ENCODE data around the gene OR5T3.
"Not testable (repeated sequence)": the region's sequence is repeated elsewhere in the genome, so short reads cannot be mapped to it uniquely, and the experiment has no call there.

OR5T3 gene

DNA sequence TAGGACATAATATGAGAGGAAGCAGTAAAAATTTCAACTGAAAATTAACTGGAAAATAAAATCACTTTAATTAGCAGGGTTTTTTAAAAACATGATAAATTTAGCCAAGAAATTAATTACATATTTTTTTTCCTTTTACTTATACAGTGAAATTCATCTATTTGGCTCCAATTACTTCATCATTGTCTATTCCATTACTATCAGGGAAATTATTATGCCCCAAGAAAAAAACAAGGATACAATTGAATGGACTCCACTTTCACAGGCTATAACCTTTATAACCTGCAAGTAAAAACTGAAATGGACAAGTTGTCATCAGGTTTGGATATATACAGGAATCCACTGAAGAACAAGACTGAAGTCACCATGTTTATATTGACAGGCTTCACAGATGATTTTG, at the start of gene OR5T3:
Gene OR5T3, plus strand, starts transcription at position 301 of the 400 bp plus-strand sequence. Its CDS starts 0 bp downstream, at position 301.
- no peak for DNase-seq

DNA sequence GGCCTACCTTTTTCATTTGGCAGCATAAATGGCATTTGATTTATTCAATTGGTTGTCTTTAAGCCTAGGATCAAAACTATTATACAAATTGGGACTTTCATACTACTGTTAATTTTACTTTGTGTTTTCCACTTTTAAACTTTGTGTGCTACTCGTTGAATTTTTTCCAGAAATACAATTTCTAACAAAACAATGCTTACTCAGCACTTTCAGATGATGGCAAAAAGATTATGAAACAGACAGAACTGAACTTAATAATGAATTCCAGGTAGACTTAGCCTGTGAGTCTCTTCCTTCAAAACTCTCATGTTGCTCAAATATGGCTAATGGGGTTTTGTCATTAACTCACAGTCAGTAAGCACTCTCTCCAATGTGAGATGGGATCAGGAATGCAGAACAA, 44.3 kb upstream of the OR5T3 start:
- no peak for DNase-seq

DNA sequence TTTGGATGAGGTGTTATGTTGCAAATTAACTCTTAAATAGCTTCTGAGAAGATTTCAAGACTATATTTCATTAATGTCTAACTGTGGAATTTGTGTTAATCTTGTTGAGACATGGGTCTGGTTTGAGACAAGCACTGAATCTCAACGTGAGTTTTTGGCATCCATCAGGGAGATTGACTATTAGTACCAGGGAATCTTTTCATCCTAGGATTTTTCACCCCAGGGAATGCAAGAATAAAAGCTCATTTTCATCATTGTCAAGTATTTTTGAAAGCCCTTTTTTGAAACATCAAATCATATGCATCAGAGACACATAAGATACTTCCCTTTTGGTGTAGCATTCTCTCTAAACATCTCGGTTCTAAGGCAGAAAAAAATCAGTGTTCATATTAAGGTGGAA, 37.5 kb upstream of the OR5T3 start:
- DNase-seq = no peak

DNA sequence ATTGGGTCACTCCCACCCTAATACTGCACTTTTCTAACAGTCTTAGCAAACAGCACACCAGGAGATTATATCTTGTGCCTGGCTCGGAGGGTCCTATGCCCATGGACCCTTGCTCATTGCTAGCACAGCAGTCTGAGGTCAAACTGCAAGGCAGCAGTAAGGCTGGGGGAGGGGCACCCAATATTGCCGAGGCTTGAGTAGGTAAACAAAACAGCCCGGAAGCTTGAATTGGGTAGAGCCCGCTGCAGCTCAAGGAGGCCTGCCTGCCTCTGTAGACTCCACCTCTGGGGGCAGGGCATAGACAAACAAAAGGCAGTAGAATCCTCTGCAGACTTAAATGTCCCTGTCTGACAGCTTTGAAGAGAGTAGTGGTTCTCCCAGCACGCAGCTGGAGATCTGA, 32.3 kb upstream of the OR5T3 start:
- DNase-seq = not testable (repeated sequence)

DNA sequence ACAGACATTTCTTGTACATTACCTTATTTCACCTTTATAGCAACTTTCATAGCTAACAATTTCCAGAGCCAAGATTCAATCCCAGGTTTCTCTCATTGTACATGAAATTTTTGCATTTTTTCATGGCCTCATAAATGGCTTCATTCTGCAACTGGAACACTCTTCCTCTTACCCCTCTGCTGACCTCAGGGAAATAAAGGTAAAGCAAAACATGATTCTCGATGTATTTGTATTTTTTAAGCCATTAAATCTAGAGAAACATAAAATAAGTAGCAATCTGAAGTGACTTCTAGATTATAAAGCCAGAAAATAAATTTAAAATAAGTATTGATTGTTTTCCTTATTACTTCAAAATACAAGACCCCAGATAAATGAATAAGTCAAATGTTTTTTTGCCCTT, 17.9 kb upstream of the OR5T3 start, which contains the start of gene OR5T2:
Gene OR5T2, minus strand, starts transcription at position 101 of the 400 bp plus-strand sequence. CDS start 1,193 bp downstream, outside the sequence.
- no peak for DNase-seq

DNA sequence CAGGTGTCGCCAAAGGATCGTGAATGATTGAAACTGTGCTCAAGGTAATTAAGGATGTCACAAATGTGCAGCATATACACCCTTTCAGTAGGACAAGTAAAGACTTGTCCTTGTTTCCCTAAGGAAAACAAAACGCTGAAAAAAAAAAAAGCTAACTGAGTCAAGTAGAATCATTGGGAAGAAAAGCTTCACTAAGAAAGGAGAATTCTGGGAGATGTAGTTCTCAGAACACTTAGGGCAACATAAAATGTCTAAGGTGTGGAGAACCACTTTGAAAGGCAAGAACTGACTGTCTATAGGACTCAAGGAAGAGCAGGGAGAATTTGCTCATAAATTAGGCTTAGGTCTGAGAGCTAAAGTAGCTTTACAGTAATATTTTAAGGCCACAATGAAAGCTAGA, 19.0 kb downstream of the OR5T3 start:
- DNase-seq = no peak

DNA sequence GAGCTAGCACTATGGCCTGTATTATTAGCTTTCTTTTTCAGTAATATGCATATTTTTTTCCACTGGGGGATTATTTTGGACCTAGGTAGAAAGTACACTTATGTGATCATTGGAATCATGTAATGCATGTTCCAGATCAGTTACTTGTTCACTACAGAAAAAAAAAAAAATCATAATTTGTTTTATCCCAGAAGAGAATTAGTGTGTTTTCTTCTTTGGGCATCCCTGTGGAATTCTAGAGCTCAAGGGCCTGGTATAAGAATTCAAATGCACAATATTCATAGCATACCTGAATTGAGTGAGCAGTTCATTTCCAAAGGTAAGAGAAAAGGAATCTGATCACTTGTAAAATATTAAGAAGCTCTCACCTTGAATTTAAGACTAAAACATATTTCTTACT, 21.8 kb downstream of the OR5T3 start, which contains the start of gene OR5T1:
Gene OR5T1, plus strand, starts transcription at position 301 of the 400 bp plus-strand sequence. CDS start 1,485 bp downstream, outside the sequence.
- no peak for DNase-seq

DNA sequence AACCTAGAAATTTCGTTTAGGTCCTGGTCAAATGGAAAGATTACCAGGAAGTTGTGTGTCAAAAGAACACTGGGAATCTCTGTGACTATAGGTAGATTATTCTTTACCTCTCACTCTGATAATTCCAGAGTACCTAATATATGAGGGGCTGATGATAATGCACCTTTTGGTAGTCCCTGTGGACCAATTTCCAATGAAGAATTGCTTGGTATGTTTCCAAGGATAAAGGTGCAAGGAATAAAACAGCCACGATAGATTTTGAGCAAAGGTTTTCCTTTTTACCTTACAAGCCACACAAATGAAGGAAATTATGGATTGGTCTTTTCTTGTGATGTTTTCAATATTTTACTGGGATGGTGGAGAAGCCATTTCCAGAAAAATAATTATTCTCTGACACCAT, 40.1 kb downstream of the OR5T3 start, which contains the start of gene OR8H1:
Gene OR8H1, minus strand, starts transcription at position 101 of the 400 bp plus-strand sequence. CDS start 1,192 bp downstream, outside the sequence.
- DNase-seq = no peak

DNA sequence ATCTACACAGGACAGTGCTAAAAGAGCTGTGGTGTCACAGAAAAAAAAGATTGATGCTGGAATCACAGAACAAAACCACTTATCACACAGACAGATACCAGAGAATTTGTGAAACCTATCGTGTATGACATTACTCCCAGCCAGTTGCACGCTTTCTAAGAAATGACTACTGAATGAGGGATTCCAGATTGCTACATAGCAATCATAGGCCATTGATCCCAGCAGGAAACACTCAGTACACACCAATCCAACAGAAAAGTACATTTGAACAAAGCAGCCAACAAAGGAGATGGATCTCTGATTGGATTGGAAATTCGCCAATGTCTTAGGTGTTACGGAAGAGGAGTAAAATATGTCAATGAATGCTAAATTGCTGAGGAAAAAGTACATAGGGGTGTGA, 44.8 kb downstream of the OR5T3 start:
- no peak for DNase-seq
